Stimulated activated naive CD4-positive, alpha-beta T cell treated with Interleukin-2 at 50 U/mL for 16 hours (primary cell): ENCODE data around the gene CNOT1.
"Not testable (repeated sequence)": the region's sequence is repeated elsewhere in the genome, so short reads cannot be mapped to it uniquely, and the experiment has no call there.

Experiments used
- DNase-seq: peaks from one replicate; lab custom pipeline; 2025; lab: John Stamatoyannopoulos, UW

Gene CNOT1

DNA sequence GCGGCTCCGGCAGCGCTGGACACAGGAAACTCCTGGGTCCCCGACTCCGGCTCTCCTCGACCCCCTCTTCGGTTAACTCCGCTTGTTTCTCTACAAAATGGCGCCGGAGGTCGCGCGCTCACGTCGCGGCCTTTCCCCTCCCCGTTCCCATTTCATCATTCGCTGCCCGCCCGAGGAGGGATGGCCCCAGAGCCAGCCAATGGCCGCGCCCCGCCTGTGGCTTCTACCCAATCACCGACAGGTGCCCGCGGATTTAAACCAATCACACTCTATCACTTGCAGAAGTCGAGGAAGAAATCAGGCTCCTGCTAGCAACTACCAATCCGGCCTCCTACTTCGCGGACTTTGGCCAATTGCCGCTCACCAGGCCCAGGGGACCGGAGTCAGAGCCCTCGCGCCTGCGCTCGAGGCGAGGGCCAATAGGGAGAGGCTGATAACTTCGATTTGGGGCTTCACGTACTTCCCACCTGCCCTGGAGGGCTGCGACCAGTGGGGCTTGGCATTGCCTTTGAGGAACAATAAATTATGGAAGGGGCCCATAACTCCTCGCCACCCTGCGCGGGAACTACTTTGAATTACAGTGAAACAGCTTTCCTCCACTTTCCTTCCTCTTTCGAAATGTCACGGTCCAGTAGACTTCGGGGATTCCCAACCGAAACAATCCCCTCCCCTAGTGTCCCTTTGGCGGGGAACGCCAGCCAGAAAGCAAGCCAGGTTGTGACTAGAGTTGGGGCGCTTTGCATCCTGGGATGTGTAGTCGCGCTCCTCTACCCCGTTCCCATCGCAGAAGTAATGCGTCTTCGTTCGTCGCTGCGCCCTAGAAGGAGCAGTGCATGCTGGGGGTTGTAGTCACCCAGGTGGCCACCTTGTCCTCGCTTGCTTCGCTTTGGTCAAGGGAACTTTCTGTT, at the start of gene CNOT1:
Gene CNOT1 (minus strand): TSS at position 94 of the 908 bp plus-strand sequence. CDS start 30,489 bp downstream, outside the sequence.
- DNase-seq, result peak; percentile 98

DNA sequence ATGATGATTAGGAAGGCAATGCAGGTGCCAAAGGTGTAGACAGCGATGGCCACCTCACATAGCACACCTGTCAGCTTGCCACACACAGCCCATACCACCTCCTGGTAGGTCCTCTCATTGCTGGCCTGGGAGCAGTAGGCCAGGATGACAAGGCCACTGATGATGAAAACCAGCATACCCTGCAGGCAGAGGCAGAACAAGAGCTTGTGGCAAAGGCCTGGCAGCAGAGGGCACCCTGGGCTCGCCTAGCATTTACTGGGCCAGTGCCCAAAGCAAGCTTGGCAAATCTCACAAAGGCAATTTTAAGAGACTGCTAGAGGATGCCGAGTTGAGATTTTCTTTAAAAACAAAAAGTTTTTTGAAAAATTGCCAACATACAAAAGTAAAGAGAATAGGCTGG, 49.1 kb upstream of the CNOT1 start:
- no peak for DNase-seq

DNA sequence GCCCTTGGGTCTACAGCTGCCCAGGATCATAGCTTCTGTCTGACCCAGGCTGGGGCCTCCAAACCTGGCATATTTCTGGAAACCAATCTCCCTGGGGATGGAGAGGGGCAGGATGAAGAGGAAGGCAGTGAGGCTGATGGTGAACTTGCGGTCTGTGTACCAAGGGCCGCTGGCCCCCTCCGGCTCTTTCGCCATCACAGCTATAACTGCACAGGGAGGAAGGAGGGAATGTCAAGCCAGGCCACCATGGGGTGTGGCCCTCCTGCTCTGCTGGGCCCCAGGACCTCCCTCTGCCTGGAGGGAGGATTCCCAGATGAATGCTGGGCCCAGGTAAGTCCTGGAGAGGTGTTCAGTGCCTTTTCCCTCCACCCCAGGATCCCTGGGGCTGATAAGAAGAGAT, 48.6 kb upstream of the CNOT1 start:
- no peak for DNase-seq

DNA sequence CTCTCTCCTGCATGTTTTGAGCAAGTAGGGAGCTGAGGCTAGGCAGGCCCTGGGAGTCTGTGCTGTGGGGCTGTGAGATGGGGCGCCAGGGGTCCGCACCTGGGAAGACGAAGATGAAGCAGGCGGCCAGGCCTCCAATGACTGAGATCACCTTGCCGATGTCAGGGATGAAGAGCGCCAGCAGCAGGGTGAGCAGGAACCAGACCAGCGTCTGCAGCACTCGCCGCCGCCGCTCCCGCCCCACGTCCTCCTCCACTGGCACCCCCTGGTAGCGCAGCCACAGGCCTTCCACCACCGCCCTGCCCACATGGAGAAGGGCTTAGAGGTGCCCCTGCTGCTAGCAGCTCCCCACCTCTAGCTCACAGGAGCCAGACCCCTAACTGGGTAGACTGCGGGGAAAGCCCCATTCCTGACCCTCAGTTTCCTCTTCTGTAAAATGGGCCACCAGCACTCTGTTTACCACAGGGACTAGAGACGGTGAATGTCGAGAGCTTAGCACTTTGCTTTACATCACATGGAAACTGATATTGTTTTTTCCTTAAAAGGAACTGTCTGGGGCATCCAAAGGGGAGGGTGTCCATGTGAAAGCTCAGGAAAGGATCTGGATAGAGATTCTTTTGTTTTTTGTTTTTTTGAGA, 41.4 kb upstream of the CNOT1 start:
- DNase-seq, result no peak

DNA sequence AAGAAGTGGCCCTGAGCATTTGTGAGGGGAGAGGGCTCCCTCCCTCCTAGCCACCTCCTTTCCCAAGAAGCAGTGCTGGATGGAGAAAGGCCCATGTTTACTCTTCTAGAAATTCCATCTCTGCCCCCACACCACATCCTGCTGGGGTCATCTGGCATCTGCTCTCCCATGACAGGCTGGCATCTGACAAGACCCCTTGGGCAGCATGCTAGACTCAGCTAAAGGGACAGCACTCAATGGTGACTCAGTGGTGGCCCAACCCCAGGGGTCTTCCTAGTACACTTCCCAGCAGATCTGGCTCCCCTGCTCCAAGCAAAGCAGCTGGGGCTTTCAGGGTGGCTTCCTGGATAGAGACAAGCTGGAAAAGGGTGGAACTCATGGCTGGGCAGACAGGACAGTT, 40.6 kb upstream of the CNOT1 start:
- no peak for DNase-seq

DNA sequence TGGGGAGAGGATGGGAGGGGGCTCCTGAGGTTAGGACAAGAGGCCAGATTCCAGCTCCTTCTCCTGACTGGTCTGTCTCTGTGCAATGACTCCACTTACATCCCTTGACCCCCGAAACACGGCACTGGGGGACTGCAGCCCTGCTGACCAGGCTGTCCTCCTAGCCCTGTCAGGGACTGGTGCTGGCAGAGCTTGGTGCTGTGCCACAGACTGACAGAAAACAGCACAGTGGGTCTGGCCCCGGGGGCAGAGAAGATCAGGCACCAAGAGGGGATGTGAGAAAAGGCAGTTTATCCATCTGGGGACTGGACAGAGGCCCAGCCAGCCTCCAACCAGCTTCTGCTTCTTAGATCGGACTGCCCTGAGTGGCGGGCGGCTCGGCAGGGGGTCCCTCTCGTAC, 35.6 kb upstream of the CNOT1 start:
- no peak for DNase-seq

DNA sequence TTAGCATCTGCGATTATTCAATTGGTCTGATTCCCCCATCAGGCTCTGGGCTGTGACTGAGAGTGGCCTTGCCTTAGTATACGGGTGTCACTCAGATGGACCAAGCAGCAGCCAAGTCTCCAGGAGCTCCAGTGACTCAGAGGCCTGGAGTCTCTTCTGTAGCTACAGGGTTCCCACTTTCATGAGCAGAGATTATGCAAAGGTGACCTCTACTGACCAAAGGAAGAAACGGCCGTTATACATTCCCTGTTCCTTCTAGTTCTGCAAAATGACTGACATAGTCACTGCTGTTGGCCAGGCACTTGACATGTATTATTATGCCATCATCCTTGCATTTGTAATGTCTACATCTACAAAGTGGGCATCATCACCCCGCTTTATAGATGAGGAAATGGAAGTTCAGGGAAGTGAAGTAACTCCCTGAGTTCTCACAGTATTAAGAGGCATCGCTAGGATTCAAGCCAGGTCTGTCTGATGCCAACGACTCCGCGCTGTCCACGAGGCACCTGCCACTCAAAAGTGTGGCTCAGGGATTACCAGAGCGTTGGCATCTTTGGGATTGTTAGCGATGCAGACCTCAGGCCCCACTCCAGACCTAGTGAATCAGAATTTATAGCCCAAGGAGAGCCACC, 31.7 kb upstream of the CNOT1 start:
- DNase-seq, result no peak

DNA sequence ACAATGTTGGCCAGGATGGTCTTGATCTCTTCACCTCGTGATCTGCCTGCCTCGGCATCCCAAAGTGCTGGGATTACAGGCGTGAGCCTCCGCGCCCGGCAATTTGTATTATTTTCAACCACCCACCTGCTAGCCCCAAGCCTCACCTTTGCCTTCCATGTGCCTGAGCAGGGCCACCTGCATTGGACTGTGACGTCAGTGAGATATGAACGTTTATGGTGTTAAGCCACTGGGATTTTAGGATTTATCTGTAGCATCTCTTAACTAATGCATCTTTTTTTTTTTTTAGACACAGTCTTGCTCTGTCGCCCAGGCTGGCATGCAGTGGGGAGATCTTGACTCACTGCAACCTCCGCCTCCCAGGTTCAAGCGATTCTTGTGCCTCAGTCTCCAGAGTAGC, 30.3 kb upstream of the CNOT1 start:
- not testable (repeated sequence) for DNase-seq

DNA sequence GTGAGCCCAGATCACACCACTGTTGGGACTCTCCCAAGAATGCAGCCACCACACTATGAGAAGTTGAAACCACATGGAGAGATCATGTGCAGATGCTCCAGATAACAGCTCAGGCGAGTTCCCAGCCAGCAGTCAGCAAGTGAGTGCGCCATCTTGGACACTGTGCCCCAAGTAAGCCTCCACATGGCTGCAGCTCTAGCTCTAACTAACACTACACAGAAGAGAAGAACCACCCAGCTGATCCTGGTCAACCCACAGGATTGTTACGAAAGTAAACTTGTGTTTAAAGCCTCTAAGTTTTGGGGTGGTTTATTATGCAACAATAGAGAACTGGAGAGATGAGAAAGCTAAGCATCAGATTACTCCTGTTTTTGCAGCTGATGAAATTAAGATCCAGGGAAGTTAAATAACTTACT, 29.2 kb upstream of the CNOT1 start:
- no peak for DNase-seq

DNA sequence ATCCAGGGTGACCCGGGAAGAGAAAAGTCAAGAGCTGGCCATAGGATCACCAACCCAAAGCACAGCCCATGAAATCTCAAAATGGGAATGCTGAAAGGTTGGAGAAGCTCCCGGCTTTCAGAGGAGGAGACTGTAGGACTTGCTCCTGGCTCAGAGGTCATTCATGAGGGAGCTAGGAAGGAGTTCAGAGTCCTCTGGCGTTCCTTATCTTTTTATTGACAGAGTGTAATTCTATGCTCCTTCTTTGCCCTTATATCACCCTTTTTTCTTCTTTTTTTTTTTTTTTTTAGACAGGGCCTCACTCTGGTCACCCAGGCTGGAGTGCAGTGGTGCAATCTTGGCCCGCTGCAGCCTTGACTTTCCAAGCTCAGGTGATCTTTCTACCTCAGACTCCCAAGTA, 27.3 kb upstream of the CNOT1 start:
- DNase-seq, result no peak

DNA sequence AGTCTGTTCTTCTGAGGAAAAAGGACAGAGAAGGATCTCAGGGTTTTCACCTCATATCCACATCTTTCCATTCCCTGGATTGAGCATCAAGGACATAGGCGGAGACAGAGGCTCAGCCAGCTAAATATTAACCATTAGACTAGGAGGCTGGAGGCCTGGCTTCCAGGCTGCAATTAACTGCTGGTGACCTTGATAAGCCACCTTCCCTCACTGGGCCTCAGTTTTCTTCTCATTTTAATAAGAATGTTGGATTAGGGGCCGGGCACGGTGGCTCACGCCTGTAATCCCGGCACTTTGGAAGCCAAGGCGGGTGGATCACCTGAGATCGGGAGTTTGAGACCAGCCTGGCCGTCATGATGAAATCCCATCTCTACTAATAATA, 25.6 kb upstream of the CNOT1 start:
- DNase-seq, result no peak

DNA sequence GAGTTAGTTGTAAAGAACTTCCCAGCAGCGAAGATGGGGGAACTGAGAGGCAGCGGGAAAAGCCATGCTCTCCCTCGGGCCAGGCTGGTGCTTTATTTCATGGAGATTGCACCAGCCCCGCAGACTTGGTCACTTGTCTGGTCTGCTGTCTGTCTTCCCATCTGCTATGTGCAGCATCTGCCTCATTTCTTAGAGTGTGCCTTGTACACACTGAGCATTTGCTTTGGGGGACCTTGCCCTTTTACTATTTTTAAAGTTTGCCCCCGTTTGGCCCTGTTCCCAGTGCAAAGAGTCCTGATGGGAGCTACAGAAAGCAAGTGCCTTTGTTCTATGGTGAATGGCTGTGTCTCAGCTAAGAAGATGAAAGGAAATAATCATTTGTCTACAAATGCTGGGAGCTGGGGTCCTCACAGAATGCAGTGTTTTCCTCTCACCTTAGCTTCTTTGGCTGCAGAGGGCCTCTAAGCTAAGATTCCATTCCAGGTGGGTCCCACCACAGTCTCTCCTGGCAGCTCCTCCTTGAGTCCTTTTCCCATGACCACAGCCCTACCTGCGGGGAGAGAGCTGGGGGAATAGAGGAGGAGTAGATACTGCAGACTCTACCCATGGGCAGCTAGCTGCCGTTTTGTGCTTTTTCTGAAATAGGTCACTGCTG, 25.1 kb upstream of the CNOT1 start:
- no peak for DNase-seq

DNA sequence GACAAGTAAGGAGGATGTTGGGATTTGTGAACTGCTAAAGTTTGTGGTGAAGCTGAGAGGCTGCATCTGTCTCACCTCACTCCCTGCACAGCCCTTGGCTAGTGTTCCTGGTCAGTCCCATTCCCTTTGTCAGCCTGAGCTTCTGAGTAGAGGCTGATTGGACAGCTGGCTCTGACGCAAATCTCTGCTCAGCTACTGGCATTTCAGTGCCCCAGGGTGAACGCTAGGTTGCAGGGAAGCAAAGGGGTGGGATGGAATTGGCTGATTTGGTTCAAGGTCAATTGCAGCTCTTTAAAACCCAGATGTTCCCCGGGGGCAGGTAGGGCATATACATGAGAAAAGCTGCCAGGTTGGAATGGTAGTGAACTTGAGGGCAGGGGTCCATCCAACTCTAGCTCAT, 23.1 kb upstream of the CNOT1 start:
- no peak for DNase-seq

DNA sequence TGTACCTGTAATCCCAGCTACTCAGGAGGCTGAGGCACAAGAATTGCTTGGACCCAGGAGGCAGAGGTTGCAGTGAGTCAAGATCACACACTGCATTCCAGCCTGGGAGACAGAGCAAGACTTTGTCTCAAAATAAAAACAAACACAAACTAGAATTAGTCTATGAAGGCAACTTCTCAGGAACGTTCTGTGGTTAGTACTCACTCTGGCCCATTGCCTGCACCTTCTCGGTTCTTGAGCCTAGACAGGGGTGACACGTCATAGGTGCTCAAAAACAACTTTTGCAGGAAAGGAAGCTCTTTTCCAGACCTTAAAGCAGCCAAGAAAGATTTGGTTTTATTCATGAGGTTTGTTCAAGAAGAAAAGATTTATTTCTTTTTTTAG, 22.3 kb upstream of the CNOT1 start:
- DNase-seq, result no peak

DNA sequence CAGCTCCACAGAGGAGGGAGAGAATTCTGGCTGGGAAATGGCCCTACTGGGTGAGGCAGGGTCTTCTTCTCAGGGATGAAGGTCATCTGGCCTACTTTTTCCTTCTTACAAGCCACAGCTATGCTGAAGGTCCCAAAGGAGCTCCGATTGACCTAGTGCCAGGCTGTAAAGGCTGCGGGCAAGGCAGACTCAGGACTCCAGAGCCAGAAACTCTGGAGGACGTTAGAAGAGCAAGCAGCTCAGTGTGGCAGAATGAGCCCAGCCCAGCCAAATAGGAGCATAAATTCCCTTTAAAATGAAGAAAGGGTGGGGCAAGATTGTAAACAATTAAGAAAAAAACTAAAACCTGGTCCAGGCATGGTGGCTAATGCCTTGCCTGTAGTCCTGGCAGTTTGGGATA, 20.1 kb upstream of the CNOT1 start:
- DNase-seq, result no peak

DNA sequence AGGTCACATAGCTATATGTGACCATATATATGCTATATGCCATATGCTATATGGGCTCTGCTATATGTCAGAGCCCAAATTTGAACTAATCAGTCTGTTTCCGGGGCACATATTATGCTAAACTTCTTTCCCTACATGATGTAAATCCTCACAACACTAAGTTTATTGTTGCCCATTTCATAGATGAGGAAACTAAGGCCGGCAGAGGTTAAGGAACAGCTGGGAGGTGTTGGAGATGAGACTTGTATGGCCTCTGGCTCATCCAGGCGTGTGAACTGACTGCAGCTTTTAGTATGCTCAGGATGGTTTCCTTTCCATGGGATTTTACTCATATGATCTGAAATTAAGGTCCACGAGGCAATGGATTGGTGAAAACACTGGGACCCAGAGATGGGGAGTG, 17.5 kb upstream of the CNOT1 start:
- DNase-seq, result no peak

DNA sequence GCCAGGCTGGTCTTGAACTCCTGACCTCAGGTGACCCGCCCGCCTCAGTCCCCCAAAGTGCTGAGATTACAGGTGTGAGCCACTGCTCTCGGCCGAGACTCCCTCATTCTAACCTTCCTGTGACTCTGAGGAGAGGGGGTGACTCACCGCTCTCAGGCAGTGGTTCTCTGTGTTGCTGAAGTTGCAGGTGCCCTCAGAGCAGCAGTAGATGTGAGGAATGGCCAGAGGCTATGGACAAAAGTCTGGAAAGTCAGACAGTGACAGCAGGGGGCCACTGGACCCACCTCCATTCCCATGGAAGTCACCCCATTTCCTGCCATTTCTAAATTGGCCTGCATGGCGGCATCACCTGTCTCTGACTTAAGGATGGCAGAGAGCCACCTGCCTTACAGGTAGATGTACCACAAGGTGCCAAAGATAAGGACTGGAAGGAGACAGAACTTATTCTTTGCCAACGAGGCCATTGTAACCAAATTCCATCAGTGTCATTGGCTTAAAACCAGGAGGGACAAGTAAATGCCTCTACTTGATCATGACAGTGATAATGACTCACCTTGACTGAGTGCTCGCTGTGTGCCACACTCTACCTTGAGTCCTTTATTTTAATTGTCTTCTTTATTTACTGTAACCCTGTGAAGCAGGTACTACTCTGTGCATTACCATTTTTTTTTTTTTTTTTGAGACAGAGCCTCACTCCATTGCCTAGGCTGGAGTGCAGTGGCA, 15.3 kb upstream of the CNOT1 start:
- DNase-seq, result no peak

DNA sequence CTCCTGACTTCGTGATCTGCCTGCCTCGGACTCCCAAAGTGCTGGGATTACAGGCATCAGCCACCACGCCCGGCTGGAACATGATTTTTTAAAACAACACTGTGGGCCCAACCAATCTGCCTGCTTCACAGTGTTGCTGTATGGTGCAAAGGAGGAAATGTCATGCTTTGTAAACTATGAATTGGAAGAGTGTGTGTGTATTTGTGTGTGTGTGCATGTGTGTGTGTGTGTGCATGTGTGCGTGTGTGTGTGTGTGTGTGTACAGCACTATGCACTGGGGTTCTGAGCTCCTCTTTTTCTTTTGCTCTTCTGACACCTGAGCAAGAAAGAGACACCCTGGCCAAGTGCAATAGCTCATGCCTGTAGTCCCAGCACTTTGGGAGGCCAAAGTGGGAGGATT, 14.5 kb upstream of the CNOT1 start:
- no peak for DNase-seq

DNA sequence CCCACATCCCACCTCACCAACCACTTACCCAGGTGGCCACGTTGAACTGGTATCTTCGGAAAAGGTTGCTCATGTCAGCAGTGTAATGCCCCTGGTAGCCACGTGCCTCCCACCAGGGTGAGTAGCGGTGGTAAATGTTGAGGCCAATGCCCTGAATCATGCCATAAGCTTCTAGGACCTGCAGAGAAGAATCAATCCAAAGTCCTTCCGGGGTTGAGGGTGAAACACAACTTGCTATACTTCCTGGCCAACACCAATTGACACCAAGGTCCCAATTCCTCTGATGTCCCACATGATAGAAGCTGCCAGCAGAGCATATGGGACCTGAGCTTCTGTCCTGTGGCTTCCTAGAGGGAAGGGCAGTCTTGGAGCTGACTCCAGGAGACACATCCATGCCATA, 11.3 kb upstream of the CNOT1 start:
- DNase-seq, result no peak

DNA sequence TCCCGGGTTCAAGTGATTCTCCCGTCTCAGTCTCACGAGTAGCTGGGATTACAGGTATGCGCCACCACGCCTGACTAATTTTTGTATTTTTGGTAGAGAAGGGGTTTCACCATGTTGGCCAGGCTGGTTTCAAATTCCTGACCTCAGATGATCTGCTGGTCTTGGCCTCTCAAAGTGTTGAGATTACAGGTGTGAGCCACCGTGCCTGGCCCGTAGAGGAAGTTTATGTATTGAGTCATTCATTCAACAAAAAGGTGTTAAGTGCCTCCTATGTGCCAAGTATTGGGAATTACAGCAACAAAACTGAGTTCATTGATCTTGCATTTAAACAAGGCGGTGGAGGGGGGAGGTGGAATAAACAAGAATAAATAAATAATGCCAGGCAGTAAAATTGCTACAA, 10.2 kb upstream of the CNOT1 start:
- DNase-seq, result no peak

DNA sequence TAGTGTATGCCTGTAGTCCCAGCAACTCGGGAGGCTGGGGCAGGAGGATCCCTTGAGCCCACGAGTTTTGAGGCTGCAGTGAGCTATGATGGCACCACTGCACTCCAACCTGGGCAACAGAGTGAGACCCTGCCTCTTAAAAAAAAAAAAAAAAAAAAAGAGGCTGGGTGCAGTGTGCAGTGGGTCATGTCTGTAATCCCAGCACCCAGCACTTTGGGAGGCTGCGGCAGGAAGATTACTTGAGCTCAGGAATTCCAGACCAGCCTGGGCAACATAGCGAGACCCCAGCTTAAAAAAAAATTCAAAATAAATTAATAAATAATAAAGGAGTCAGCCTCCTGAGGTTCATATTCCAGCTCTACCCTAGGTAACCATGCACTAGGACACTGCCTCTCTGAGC, 9.6 kb upstream of the CNOT1 start:
- DNase-seq, result no peak
